CD4-positive, alpha-beta T cell treated with Interleukin-1 beta for 1 hour (primary cell): ENCODE measurements around the gene PLOD1.
"Not testable (repeated sequence)": the region's sequence is repeated elsewhere in the genome, so short reads cannot be mapped to it uniquely, and the experiment has no call there.

Experiments
- DNase-seq, 2 donors: peaks; one replicate each; pipeline ENCODE4 v3.0.0-alpha.2; 2020 to 2022

Gene PLOD1

GRCh38 chr1:11934302-11935056 is at the start of gene PLOD1:
Gene PLOD1 (plus strand): TSS chr1:11934717. CDS start chr1:11934780, 63 bp downstream.
- DNase-seq = peak; percentile 86 to 90

GRCh38 chr1:11885916-11886315 is 48.6 kb upstream of the PLOD1 start:
- DNase-seq = no peak

GRCh38 chr1:11886986-11887665 is 47.4 kb upstream of the PLOD1 start:
- no peak for DNase-seq

- no peak for DNase-seq
These were observed 46.9 kb upstream of the PLOD1 start for GRCh38 chr1:11887666-11888007.

- DNase-seq = no peak
These were observed 46.2 kb upstream of the PLOD1 start for GRCh38 chr1:11888206-11888876.

- DNase-seq = no peak
These were observed 45.7 kb upstream of the PLOD1 start for GRCh38 chr1:11888877-11889208.

GRCh38 chr1:11891433-11892186 is 42.9 kb upstream of the PLOD1 start:
- DNase-seq = no peak

- DNase-seq = peak; percentile 65 to 70
These were observed 40.6 kb upstream of the PLOD1 start for GRCh38 chr1:11893907-11894251.

- not testable (repeated sequence) for DNase-seq
These were observed 40.0 kb upstream of the PLOD1 start for GRCh38 chr1:11894501-11894900.

GRCh38 chr1:11898086-11898785 is 36.3 kb upstream of the PLOD1 start:
- no peak for DNase-seq

GRCh38 chr1:11898831-11899467 is 35.6 kb upstream of the PLOD1 start:
- no peak for DNase-seq

GRCh38 chr1:11901446-11901845 is 33.1 kb upstream of the PLOD1 start:
- not testable (repeated sequence) for DNase-seq

GRCh38 chr1:11903210-11903609 is 31.3 kb upstream of the PLOD1 start:
- DNase-seq = no peak

- DNase-seq = not testable (repeated sequence)
These were observed 30.4 kb upstream of the PLOD1 start for GRCh38 chr1:11904156-11904555.

- no peak for DNase-seq
These were observed 29.5 kb upstream of the PLOD1 start for GRCh38 chr1:11904978-11905377.

- DNase-seq = no peak
These were observed 27.6 kb upstream of the PLOD1 start for GRCh38 chr1:11906870-11907269.

- peak; percentile 95 to 96 for DNase-seq
These were observed 27.0 kb upstream of the PLOD1 start for GRCh38 chr1:11907275-11908094.

- DNase-seq = peak; percentile 83 to 86
These were observed 26.3 kb upstream of the PLOD1 start for GRCh38 chr1:11908095-11908675.

GRCh38 chr1:11910914-11911228 is 23.6 kb upstream of the PLOD1 start:
- DNase-seq = not testable (repeated sequence)

GRCh38 chr1:11912000-11912399 is 22.5 kb upstream of the PLOD1 start:
- DNase-seq = no peak
